GM12801 (cell line): ENCODE data around the gene SDE2.

Source experiments
- CTCF ChIP-seq: IDR thresholded peaks from one replicate; pipeline ENCODE4 v1.5.1; 2011; ENCODE audit warnings: control low read depth; ENCODE audit not compliant: insufficient read length; ENCODE audit errors: extremely low read depth

Gene SDE2

GRCh38 chr1:226026833-226027232 is 27.7 kb upstream of the SDE2 start:
- no peak for TF ChIP-seq CTCF

GRCh38 chr1:226023735-226024134 is 24.6 kb upstream of the SDE2 start:
- TF ChIP-seq CTCF, result no peak

- no peak for TF ChIP-seq CTCF
These were observed 22.7 kb upstream of the SDE2 start for GRCh38 chr1:226021801-226022200.

- TF ChIP-seq CTCF, result no peak
These were observed 22.3 kb upstream of the SDE2 start for GRCh38 chr1:226021401-226021800.

GRCh38 chr1:226019572-226019971 is 20.4 kb upstream of the SDE2 start:
- TF ChIP-seq CTCF, result no peak

- no peak for TF ChIP-seq CTCF
These were observed 17.9 kb upstream of the SDE2 start for GRCh38 chr1:226017070-226017469.

GRCh38 chr1:226009650-226010044 is 10.5 kb upstream of the SDE2 start:
- no peak for TF ChIP-seq CTCF

- no peak for TF ChIP-seq CTCF
These were observed 7.5 kb upstream of the SDE2 start for GRCh38 chr1:226006686-226007085.
